ENCODE data around the gene NFATC2IP. TPM values are rescaled to one million over a fixed set of nuclear protein-coding genes. Genes with fewer than 3 reads are reported as not detected.

NFATC2IP gene
- total and polyA plus RNA-seq, 2 of the 8 experiments (the other 6 are each of a cell fraction or from before 2014, with no cell fraction given): 54.4 to 71.5 TPM

DNA sequence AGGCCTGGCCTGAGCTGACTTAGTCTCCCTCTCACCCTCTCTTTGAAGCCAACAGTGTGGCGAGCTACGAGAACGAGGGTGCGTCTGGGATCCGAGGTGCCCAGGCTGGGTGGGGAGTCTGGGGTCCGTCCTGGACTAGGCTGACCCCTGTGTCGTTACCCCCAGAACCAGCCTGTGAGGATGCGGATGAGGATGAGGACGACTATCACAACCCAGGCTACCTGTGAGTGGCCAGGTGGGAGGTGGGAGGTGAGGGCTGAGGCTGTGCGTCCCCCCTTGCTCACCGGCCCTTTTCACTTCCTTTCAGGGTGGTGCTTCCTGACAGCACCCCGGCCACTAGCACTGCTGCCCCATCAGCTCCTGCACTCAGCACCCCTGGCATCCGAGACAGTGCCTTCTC, 35.8 kb downstream of the NFATC2IP start:
- Histone ChIP-seq H2BK5ac (ENCODE audit: low read depth, low read length) (no peak overlapping the region), H3K4me1 (replicated peaks in 1 of 4; ENCODE audit: control insufficient read depth in 3 of 4, insufficient read depth in 4 of 4, low read length in 3 of 4) (no peaks in the 10 kb centered on the region), H3K18ac (ENCODE audit: extremely low read depth, low read length) (no peak overlapping the region), H3K23me2 (ENCODE audit: low read depth, low read length) (no peaks in the 10 kb centered on the region), H3K4ac (replicated peaks; ENCODE audit: insufficient read length, low read depth, low read length) (no peak overlapping the region), H2BK20ac (ENCODE audit: low read length) (no peak overlapping the region), H4K20me1 (replicated peaks in 1 of 2; ENCODE audit: control insufficient read depth in 1 of 2, insufficient read depth in 2 of 2, low read length in 2 of 2) (peaks cover 0 to 2% of the 10 kb centered on the region in 2 experiments), H4K8ac (ENCODE audit: extremely low read depth, insufficient read depth, low read length) (no peak overlapping the region), H3K4me3 (ENCODE audit: extremely low read depth in 1 of 4, insufficient read depth in 2 of 4, low read depth in 3 of 4, low read length in 4 of 4) (no peak overlapping the region), H3K4me2 (ENCODE audit: insufficient read depth in 1 of 2, low read depth in 2 of 2, low read length in 2 of 2) (no peak overlapping the region), H3K79me2 (ENCODE audit: control insufficient read depth in 1 of 2, insufficient read depth in 2 of 2, low read length in 2 of 2) (no peaks in the 10 kb centered on the region), H3K27ac (ENCODE audit: low read depth, low read length) (no peak overlapping the region), H3K14ac (ENCODE audit: insufficient read length) (no peak overlapping the region), H3K9ac (replicated peaks in 1 of 4; ENCODE audit: extremely low read depth in 1 of 4, low read depth in 3 of 4, low read length in 3 of 4) (no peak overlapping the region), H3K27me3 (replicated peaks in 1 of 4; ENCODE audit: control insufficient read depth in 3 of 4, extremely low read depth in 1 of 4, insufficient read depth in 3 of 4, low read length in 3 of 4) (no peaks in the 10 kb centered on the region), H3K9me3 (ENCODE audit: insufficient read depth in 2 of 2, low read depth in 1 of 2, low read length in 1 of 2) (peaks cover 4% of the 10 kb centered on the region in 2 experiments; a peak in 1 of 4 replicates), H4K5ac (ENCODE audit: insufficient read length, low read depth, low read length) (no peak overlapping the region), H2AK5ac (ENCODE audit: low read depth, low read length) (no peak overlapping the region), H3K36me3 (ENCODE audit: control insufficient read depth in 2 of 4, insufficient read depth in 4 of 4, low read length in 3 of 4) (peaks cover 0 to 9% (median 4%) of the 10 kb centered on the region in 4 experiments; a peak in 4 of 8 replicates), H2BK15ac (ENCODE audit: low read length) (no peak overlapping the region), H3K79me1 (ENCODE audit: low read depth, low read length) (no peaks in the 10 kb centered on the region), H4K91ac (replicated peaks; ENCODE audit: insufficient read length, low read length) (no peak overlapping the region), H3K23ac (ENCODE audit: insufficient read length) (no peak overlapping the region), H2AFZ (ENCODE audit: low read length) (no peak overlapping the region), H2BK120ac (replicated peaks; ENCODE audit: low read depth, low read length) (no peak overlapping the region), H2BK12ac (ENCODE audit: low read depth, low read length) (no peak overlapping the region), H3K56ac (replicated peaks; ENCODE audit: insufficient read length, low read depth, low read length) (no peak overlapping the region)
- WGBS, 2 experiments (ENCODE audit: extremely low coverage in 1 of 2, insufficient coverage in 1 of 2, insufficient read length in 1 of 2, insufficient replicate concordance in 2 of 2, low coverage in 1 of 2, low lambda C conversion rate in 2 of 2, missing lambda C conversion rate in 1 of 2): 92% methylated on average over 13 of the region's 13 CpGs; no CpG with 5 or more reads in 1 of the 2 experiments
- FAIRE-seq (no peak), DNase-seq (ENCODE audit: low read depth in 1 of 2, low spot score in 2 of 2) (no peak)
- ChIA-PET CTCF (ENCODE audit: partially characterized antibody) (interaction anchor here (0.9 to 3.5 kb wide), 4 partner anchors 8 to 25 kb away, joined by 3 to 25 read pairs (median 8); partner anchors contain the start of gene SPNS1), POLR2A (ENCODE audit: partially characterized antibody) (interaction anchor here (1.8 to 2.1 kb wide), 2 partner anchors 9 to 12 kb away, joined by 5 to 8 read pairs; partner anchors contain the start of gene SPNS1)
- TF ChIP-seq HDAC6 (IDR thresholded peaks at IDR 0.05; ENCODE audit: low read depth, low read length) (no peak), GABPA (IDR thresholded peaks at IDR 0.05; ENCODE audit: borderline replicate concordance, insufficient read depth, low read length) (no peak), CHD2 (IDR thresholded peaks at IDR 0.05; ENCODE audit: low read length) (no peak), SP4 (IDR thresholded peaks at IDR 0.05; ENCODE audit: low read length) (no peak), ZNF274 (IDR thresholded peaks at IDR 0.05; ENCODE audit: borderline replicate concordance, extremely low read depth, low read length) (no peak), SRF (IDR thresholded peaks at IDR 0.05; ENCODE audit: low read depth, low read length) (no peak), TBP (IDR thresholded peaks at IDR 0.05; ENCODE audit: low read depth, low read length) (no peak), BRCA1 (IDR thresholded peaks at IDR 0.05; ENCODE audit: low read depth, low read length) (no peak), CBX5 (IDR thresholded peaks at IDR 0.05; ENCODE audit: low read depth, low read length) (no peak)
- TF ChIP-seq, protein P1, sequence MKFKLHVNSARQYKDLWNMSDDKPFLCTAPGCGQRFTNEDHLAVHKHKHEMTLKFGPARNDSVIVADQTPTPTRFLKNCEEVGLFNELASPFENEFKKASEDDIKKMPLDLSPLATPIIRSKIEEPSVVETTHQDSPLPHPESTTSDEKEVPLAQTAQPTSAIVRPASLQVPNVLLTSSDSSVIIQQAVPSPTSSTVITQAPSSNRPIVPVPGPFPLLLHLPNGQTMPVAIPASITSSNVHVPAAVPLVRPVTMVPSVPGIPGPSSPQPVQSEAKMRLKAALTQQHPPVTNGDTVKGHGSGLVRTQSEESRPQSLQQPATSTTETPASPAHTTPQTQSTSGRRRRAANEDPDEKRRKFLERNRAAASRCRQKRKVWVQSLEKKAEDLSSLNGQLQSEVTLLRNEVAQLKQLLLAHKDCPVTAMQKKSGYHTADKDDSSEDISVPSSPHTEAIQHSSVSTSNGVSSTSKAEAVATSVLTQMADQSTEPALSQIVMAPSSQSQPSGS (IDR thresholded peaks at IDR 0.05; ENCODE audit: low read length): no peak
- TF ChIP-seq, protein P2, sequence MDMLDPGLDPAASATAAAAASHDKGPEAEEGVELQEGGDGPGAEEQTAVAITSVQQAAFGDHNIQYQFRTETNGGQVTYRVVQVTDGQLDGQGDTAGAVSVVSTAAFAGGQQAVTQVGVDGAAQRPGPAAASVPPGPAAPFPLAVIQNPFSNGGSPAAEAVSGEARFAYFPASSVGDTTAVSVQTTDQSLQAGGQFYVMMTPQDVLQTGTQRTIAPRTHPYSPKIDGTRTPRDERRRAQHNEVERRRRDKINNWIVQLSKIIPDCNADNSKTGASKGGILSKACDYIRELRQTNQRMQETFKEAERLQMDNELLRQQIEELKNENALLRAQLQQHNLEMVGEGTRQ (IDR thresholded peaks at IDR 0.05; ENCODE audit: low read length): no peak

Data from H1 (cell line).